OCI-M1 (cell line): ENCODE measurements around the gene MROH2A.

Experiments
- DNase-seq: peaks from one replicate; lab custom pipeline; 2025; lab: John Stamatoyannopoulos, UW

Gene MROH2A

DNA sequence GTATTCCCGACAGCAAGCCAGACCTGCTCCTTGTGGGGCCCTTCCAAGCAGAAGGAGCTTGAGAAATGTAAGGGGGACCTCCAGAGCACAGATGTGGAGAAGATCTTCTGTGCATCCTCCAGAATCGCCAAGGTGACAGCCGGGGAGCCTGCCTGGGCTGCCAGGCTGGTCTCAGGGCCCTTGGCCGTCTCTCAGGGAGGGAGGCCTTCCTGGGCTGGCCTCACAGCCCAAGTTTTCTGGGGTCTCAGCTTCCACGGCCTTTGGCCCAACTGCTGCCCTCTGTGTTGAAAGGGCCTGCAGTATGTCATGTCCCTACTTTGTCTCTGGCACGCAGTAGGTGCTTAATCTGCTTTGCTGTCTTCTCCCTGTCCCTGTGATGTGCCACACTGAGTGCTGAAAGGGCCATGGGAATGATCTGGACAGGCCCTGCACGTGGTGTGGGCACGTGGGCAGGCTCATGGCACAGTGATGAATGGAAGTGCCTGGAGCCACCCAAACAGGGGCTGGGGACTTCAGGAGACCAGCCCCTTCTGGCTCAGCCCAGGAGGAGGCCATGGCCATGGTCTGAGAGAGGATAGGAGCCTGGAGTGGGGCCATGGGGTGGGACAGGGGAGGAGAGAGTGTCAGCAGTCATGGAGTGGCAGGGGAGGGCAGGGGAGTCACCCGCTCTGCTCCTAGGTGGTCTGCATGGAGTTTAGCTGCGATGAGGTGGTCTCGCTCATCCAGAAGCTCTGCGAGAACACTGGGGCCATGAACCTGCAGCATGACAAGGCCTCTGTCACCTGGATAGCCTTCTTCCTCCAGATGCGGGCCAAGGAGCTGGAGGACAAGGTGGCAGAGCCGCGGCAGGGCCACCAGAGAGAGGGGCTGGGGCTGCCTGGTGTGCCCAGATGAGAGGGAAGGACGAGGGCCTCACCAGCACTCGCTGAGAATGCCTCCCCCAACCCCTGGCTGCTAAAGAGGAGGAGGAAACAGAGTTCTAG, 40.8 kb downstream of the MROH2A start:
- no peak for DNase-seq

- no peak for DNase-seq
Observed at GRCh38 chr2:233819884-233820773, 42.0 kb downstream of the MROH2A start.

DNA sequence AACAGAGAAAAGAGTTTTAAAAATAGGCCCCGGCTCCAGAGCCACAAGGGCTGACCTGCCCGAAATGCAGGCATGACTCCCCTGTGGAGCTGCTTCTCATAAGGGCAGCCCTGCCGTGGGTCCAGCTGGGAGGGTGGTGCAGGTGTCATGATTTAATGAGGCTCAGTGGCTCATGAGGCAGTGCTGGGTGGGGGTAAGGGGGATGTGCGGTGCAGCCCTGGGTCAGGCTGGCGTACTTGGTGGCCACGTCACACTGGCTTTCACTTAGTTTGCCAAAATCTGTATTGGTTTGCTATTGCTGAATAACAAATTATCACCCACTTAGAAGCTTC, 42.6 kb downstream of the MROH2A start:
- no peak for DNase-seq

GRCh38 chr2:233821196-233821595, 43.1 kb downstream of the MROH2A start:
- DNase-seq, result no peak

DNA sequence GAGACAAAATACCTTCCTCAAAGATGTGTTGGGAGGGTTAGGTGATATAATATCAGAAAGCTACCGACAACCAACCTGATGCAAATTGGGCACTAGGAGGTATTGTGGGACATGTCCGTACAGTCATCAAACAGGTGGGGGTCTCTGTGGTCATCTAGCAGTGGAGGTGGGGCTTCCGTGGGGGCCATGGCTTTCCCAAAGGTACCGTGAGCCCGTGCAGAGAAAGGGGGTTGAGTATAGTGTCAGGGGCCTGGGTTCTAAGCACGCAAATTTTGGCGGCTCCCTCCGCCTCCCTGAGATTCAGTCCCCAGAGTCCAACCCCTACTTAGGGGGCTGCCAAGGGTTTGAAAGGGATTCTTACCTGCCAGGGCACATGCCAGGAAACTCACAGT, 43.6 kb downstream of the MROH2A start:
- DNase-seq, result no peak

DNA sequence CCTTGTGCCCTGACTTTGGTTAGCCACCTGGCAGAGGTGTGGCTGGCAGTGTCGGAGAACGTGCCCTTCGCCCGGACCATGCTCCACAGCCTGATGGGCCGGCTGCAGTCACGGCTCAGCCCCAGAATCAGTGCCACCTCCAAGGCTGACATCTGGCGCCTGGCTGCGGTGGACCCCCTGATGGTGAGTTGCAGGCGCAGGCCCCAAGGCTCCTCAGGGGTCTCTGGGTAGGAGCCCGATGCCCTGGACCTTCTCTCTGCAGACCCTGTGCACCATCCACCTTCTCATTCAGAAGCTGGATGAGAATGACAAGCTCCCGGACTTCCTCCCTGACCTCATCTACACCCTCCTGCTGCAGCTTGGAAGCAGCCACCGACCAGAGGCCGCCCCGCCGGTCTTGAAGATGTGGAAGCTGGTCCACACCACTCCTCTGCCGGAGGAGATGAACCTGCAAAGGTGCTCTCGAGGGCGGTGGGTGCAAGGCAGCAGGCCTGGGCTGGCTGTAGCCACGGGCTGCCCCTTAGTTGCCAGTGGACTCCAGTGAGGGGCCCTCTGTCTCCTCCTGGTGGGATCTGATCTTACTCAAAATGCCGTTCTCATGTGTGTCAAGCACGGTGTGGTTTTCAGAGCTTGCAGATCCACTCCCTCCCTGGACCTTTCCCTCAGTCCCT, 44.1 kb downstream of the MROH2A start:
- no peak for DNase-seq

- no peak for DNase-seq
Observed at GRCh38 chr2:233822781-233823730, 44.9 kb downstream of the MROH2A start.

GRCh38 chr2:233823731-233824121, 45.6 kb downstream of the MROH2A start:
- no peak for DNase-seq

- no peak for DNase-seq
Observed at GRCh38 chr2:233824373-233824772, 46.2 kb downstream of the MROH2A start.

- no peak for DNase-seq
Observed at GRCh38 chr2:233828546-233829192, 50.5 kb downstream of the MROH2A start.

DNA sequence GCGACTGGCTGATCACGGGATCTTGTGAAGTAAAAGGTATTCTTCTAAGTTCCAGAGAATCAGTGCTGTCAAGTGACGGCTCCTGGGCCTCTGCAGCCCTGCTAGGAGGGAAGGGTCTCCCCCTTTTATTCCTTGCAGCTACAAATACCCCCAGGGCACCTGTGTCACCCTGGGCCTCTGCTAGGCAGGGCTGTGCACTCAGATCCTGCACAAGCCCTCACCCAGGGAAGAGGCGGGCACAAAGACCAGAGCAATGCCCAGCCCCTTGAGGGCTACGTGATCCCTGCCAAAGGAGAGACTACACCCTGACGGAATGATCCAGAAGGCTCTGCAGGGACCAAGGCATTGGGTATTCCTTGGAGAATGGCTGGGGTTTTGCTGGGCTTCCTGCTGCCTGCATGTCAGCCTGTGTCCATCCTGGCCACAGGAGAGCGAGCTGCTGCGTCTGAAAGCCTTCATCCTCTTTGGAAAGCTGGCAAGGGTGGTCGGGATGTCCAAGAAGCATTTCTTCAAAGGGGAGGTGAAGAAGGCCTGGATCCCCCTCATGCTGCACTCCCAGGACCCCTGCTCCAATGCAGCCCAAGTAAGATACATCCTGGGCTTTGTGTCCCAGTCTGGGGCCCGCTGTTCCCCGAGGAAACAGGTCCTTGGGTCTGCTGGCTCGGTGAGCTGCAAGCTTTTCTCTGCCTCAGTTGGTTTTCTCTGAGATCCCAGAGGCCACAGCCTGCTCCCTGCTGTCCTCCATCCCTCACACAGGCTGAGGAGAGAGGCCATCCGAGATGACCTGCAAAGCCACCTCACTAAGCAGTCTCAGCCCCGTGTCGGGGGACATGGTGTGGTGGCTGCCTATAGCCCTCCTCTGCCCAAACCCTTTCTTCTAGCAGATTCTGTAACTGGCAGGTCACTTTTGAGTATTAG, 51.3 kb downstream of the MROH2A start:
- no peak for DNase-seq

- no peak for DNase-seq
Observed at GRCh38 chr2:233830111-233830802, 52.1 kb downstream of the MROH2A start.

DNA sequence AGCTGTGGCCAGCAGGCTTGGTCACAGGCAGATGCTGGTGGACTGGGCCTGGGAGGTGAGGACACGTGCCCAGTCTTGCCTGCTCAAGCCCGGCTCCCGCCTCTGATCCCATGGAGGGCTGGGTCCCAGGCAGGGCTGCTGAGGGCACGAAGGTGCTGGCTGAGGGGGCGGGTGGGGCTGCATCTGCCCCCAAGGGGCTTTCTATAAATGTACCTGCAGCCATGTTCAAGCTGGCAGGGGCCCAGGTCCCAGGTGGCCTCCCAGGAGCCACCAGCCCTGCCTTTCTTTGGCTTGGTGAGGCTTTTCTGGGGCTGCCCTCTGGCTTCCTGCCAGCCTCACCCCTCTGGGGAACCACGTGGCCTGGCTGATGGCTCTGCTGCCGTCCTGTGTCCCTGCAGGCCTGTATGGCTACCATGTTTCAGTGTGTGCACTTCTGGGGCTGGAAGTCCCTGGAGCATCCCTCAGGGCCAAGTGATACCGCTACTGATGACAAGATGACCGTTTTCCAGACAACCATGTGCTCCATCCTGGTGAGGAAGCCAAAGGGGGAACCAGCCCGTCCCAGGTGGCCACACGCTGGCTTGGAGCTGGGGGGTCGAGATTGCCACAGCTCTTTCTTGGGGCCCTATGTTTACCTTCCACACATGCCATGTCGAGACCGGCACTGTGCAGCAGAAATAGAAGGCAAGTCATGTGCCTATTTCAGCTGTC, 53.0 kb downstream of the MROH2A start:
- DNase-seq, result no peak

GRCh38 chr2:233831861-233832260, 53.7 kb downstream of the MROH2A start:
- no peak for DNase-seq

- DNase-seq, result no peak
Observed at GRCh38 chr2:233832414-233832813, 54.3 kb downstream of the MROH2A start.

DNA sequence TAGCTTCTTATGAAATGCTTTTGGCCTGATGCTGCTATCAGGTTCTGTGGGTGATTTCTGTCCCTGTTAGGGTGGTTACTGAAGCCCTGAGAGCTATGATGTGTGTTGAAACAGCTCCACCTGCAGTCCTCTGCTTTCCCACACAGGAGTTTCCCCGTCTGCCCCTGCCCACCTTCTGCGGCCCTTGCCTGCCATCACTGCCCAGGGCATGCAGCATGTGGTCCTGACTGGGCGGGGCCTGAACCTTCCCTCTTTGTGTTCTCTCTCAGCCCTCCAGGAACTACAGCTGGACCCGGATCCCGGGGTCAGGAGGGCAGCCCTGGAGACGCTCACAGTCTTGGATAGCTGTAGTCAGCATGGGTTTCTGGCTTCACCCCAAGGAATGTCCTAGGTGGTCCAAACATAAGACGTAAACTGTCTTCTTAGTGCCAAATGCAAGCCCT, 54.8 kb downstream of the MROH2A start:
- DNase-seq, result peak; percentile 35

- DNase-seq, result no peak
Observed at GRCh38 chr2:233833345-233833744, 55.2 kb downstream of the MROH2A start.
